ENCODE results near the gene LMNTD2. TPM values are rescaled to one million over a fixed set of nuclear protein-coding genes. Genes with fewer than 3 reads are reported as not detected.
A peak's percentile ranks its signal among the peaks of the same experiment; 100 is the strongest.

The LMNTD2 gene, protein sequence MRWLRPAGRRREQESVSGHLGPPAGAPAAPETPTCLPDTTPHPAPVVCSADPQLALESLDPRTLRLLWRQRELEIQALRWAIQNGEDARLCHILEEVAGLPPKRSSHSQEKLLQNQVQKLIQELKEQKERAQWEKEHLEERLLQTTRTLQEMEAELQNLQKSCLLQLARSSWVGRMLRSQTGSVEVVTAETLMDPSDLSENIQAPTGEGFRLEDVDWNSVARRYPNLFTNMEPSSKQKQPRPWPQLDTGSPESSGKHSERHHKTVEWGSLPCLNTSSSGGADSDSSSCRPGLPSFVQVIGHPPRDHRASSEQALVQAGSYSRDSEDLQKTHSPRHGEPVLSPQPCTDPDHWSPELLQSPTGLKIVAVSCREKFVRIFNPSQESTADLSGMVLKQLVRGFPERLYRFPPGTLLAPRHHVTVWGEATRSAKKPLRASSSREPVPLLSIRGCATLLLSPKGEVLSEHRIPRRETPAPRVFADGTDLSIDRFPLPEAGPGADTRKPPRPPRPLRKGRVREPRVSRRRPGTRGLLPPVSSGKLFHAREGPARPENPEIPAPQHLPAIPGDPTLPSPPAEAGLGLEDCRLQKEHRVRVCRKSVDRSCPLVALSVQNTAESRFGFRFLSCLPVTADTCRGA
- total RNA-seq, result 10 to 100 TPM in 1 of 7 donors, 1 to 10 TPM in 6; 3.9 to 10.1 (median 6.3) TPM
- polyA plus RNA-seq, result 1 to 10 TPM; 5.0 to 8.3 (median 5.1) TPM
- long read RNA-seq, donor 1, result 0 reads
- long read RNA-seq, donor 2, result 0 reads

DNA sequence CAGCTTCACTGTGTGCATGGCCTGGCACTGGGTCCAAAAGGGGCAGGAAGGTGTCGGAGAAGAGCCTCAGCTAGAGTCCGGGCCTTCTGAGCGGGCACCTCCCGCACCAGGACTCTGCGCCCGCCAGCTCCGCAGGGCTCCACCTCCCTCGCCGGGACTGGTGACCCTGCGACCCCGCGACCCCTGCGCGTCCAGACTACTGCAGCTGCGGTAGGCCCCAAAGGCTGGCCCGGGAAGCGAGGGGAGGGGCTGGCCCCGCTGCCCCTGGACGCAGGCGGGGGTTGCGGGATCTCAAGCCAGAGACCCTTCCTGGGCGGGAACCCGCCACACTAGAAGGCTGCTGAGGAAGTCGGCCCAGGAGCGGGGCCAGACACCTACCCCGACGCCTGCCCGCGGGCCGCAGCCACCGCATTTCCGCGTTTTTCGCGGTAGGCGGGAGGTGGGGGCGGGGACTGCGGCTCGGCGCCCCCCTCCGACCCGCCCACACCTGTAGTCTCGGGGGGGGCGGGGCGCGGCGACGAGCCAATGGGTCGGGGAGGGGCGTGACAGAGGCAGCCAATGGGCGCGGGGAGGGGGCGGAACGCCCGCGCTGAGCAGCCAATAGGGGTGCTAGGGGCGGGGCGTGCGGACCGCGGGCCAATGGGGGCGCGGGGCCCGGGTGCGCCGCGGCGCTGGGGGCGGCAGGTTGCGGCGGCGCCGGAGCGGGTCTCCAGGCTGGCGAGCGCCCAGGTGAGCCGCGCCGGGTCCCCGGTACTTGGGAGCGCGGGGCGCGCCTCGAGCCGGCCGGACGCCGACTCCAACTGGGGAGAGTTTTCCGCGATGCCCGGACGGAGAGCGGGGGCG, at the start of gene LMNTD2, which contains the start of gene RASSF7:
LMNTD2 (minus strand) TSS at position 434 of the 843 bp plus-strand sequence; CDS start at position 412, 22 bp downstream.
RASSF7 (plus strand) TSS at position 666 of the 843 bp plus-strand sequence. CDS start 799 bp downstream, outside the sequence.
- peak; percentile 95 for DNase-seq
- Histone ChIP-seq H3K9me3 (no peaks in the 10 kb centered on the region), H3K4me3 (peak within 1 kb of the TSS; percentile 89 to 99 (median 96)), H3K27me3 (replicated peaks in 1 of 7) (peaks cover 2 to 41% (median 21%) of the 10 kb centered on the region in 7 donors), H3K36me3 (peaks cover 0 to 22% (median 3%) of the 10 kb centered on the region in 6 donors), H3K27ac (peak within 1 kb of the TSS; percentile 55 to 94 (median 84)), H3K4me1 (peaks cover 13 to 57% (median 38%) of the 10 kb centered on the region in 6 donors)
- intact Hi-C loops (cut with DNase I; ENCODE audit: low total_unique reads), result no loop called here
- WGBS, 5 donors, result 2 to 7% (median 3%) methylated on average over 26 to 95 of the region's 95 CpGs
- TF ChIP-seq POLR2AphosphoS5 (IDR thresholded peaks at IDR 0.05), result peak; percentile 87 to 91 (median 90)
- TF ChIP-seq POLR2A (IDR thresholded peaks at IDR 0.05), result peak in 1 of 3 donors; percentile 27
- TF ChIP-seq, protein P1, sequence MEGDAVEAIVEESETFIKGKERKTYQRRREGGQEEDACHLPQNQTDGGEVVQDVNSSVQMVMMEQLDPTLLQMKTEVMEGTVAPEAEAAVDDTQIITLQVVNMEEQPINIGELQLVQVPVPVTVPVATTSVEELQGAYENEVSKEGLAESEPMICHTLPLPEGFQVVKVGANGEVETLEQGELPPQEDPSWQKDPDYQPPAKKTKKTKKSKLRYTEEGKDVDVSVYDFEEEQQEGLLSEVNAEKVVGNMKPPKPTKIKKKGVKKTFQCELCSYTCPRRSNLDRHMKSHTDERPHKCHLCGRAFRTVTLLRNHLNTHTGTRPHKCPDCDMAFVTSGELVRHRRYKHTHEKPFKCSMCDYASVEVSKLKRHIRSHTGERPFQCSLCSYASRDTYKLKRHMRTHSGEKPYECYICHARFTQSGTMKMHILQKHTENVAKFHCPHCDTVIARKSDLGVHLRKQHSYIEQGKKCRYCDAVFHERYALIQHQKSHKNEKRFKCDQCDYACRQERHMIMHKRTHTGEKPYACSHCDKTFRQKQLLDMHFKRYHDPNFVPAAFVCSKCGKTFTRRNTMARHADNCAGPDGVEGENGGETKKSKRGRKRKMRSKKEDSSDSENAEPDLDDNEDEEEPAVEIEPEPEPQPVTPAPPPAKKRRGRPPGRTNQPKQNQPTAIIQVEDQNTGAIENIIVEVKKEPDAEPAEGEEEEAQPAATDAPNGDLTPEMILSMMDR (IDR thresholded peaks at IDR 0.05 in 8 of 11, conservative IDR thresholded peaks at IDR 0.05 in 3 of 11), result peak in 2 of 11 experiments; percentile 20 to 34

DNA sequence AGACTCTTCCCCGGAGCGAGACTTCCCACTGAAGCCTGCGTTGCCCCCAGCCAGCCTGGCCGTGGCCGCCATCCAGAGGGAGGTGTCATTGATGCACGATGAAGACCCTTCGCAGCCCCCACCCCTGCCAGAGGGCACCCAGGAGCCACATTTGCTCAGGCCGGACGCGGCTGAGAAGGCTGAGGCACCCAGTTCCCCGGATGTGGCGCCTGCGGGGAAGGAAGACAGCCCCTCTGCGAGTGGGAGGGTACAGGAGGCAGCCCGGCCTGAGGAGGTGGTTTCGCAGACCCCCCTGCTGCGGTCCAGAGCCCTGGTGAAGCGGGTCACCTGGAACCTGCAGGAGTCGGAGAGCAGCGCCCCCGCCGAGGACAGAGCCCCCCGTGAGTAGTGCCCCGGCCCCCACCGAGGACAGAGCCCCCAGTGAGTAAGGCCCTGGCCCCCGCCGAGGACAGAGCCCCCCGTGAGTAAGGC, 48.8 kb upstream of the LMNTD2 start:
- no peak for DNase-seq
- Histone ChIP-seq H3K9me3 (no peaks in the 10 kb centered on the region), H3K4me1 (peaks cover 8 to 49% (median 31%) of the 10 kb centered on the region in 6 donors), H3K4me3 (no peak overlapping the region), H3K27ac (peak overlapping the region in 5 of 8 donors; percentile 33 to 56 (median 49)), H3K27me3 (replicated peaks in 1 of 7) (no peaks in the 10 kb centered on the region), H3K36me3 (peaks cover 4 to 100% (median 93%) of the 10 kb centered on the region in 6 donors)
- intact Hi-C loops (cut with DNase I; ENCODE audit: low total_unique reads), result no loop called here
- WGBS, 5 donors, result 91 to 95% (median 95%) methylated on average over 7 to 28 of the region's 28 CpGs
- TF ChIP-seq POLR2A (IDR thresholded peaks at IDR 0.05), result no peak

DNA sequence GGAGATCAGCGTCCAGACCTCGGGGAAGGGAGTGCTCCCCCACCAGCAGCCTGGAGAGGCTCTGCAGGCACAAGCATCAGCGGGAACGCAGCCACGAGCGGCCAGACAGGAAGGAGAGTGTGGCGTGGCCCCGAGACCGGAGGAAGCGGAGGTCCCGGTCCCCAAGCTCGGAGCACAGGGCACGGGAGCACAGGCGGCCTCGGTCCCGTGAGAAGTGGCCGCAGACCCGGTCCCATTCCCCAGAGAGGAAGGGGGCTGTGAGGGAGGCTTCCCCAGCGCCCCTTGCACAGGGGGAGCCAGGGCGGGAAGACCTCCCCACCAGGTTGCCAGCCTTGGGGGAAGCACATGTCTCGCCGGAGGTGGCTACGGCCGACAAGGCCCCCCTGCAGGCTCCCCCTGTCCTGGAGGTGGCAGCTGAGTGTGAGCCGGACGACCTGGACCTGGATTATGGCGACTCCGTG, 48.3 kb upstream of the LMNTD2 start:
- 66 to 87% (median 75%) methylated on average over 23 to 28 of the region's 28 CpGs for WGBS, 5 donors
- DNase-seq, result no peak
- intact Hi-C loops (cut with DNase I; ENCODE audit: low total_unique reads), result no loop called here
- no peaks in the 10 kb centered on the region for H3K27me3 ChIP-seq (replicated peaks in 1 of 7)
- H3K4me3 ChIP-seq, result peak overlapping the region in 1 of 8 donors; percentile 3
- H3K36me3 ChIP-seq, result peaks cover 4 to 100% (median 95%) of the 10 kb centered on the region in 6 donors
- H3K9me3 ChIP-seq, result no peaks in the 10 kb centered on the region
- peaks cover 2 to 43% (median 26%) of the 10 kb centered on the region in 6 donors for H3K4me1 ChIP-seq
- TF ChIP-seq POLR2A (IDR thresholded peaks at IDR 0.05), result no peak
- peak; percentile 53 to 81 (median 68) for TF ChIP-seq POLR2AphosphoS5 (IDR thresholded peaks at IDR 0.05)
- H3K27ac ChIP-seq, result peak overlapping the region in 5 of 8 donors; percentile 33 to 56 (median 49)

DNA sequence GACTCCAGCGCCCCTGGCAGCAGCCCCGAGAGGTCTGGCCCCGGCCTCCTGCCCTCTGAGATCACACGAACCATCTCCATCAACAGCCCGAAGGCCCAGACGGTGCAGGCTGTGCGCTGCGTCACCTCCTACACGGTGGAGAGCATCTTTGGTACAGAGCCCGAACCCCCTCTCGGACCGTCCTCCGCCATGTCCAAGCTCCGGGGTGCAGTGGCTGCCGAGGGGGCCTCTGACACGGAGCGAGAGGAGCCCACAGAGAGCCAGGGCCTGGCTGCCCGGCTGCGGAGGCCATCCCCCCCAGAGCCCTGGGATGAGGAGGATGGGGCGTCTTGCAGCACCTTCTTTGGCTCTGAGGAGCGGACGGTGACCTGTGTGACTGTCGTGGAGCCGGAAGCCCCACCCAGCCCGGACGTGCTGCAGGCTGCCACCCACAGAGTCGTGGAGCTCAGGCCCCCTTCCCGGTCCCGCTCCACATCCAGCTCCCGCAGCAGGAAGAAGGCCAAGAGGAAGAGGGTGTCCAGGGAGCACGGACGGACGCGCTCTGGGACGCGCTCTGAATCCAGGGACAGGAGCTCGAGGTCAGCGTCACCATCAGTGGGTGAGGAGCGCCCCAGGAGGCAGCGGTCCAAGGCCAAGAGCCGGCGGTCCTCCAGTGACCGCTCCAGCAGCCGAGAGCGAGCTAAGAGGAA, 47.6 kb upstream of the LMNTD2 start:
- 76 to 94% (median 84%) methylated on average over 33 to 45 of the region's 45 CpGs for WGBS, 5 donors
- DNase-seq, result no peak
- Histone ChIP-seq H3K4me1 (peaks cover 0 to 36% (median 19%) of the 10 kb centered on the region in 6 donors), H3K36me3 (peaks cover 4 to 100% (median 98%) of the 10 kb centered on the region in 6 donors), H3K27ac (peak overlapping the region in 5 of 8 donors; percentile 33 to 56 (median 49)), H3K4me3 (peak overlapping the region in 1 of 8 donors; percentile 3), H3K27me3 (replicated peaks in 1 of 7) (no peaks in the 10 kb centered on the region), H3K9me3 (no peaks in the 10 kb centered on the region)
- TF ChIP-seq POLR2AphosphoS5 (IDR thresholded peaks at IDR 0.05) (peak in 2 of 3 donors; percentile 47 to 62), POLR2A (IDR thresholded peaks at IDR 0.05) (no peak)
- TF ChIP-seq, protein P1 (IDR thresholded peaks at IDR 0.05 in 8 of 11, conservative IDR thresholded peaks at IDR 0.05 in 3 of 11), result no peak
- intact Hi-C loops (cut with DNase I; ENCODE audit: low total_unique reads), result no loop called here

All from spleen (tissue), 13 donors.